HepG2 (cell line): ENCODE data around the gene MTR. TPM values are rescaled to one million over a fixed set of nuclear protein-coding genes. Genes with fewer than 3 reads are reported as not detected.
A peak's percentile ranks its signal among the peaks of the same experiment; 100 is the strongest.

ENCODE experiments used
- AHR ChIP-seq: IDR thresholded peaks from 2 replicates; pipeline ENCODE4 v1.6.1; 2018; ENCODE audit warnings: missing genetic modification reagents, missing compliant biosample characterization
- CAMTA2 ChIP-seq: sonication (generic); formaldehyde crosslinking; IDR thresholded peaks from 2 replicates; pipeline ENCODE4 v1.4.0; 2020; ENCODE audit warnings: mild to moderate bottlenecking, missing genetic modification reagents, borderline replicate concordance
- CHCHD3 ChIP-seq: sonication (generic); formaldehyde crosslinking; IDR thresholded peaks from 2 replicates; pipeline ENCODE4 v1.8.0; 2022; ENCODE audit warnings: mild to moderate bottlenecking, missing genetic modification reagents, moderate library complexity
- ELF1 ChIP-seq: sonication (generic); formaldehyde crosslinking; IDR thresholded peaks from 2 replicates; pipeline ENCODE4 v1.4.0; 2020; ENCODE audit warnings: missing genetic modification reagents
- HOXA5 ChIP-seq: sonication (generic); formaldehyde crosslinking; IDR thresholded peaks from 2 replicates; pipeline ENCODE4 v1.4.0; 2020; ENCODE audit warnings: missing genetic modification reagents
- KDM5A ChIP-seq: fragments of 200-600 bp; sonication (generic); IDR thresholded peaks from 2 replicates; pipeline ENCODE4 v1.7.0; 2018; ENCODE audit warnings: antibody characterized with exemption, mild to moderate bottlenecking, low read length, borderline replicate concordance
- PATZ1 ChIP-seq: sonication (generic); formaldehyde crosslinking; IDR thresholded peaks from 2 replicates; pipeline ENCODE4 v1.4.0; 2020; ENCODE audit warnings: missing genetic modification reagents
- POLR2A ChIP-seq, 2 experiments: IDR thresholded peaks; 2 replicates each; pipeline ENCODE4 v1.6.1; 2011; ENCODE audit warnings: low read depth in 2 of 2, low read length in 2 of 2, mild to moderate bottlenecking in 1 of 2, moderate library complexity in 1 of 2; ENCODE audit not compliant: insufficient read depth in 1 of 2
- RBM39 ChIP-seq: fragments of 200-400 bp; formaldehyde crosslinking; IDR thresholded peaks from one replicate; pipeline ENCODE4 v1.6.1; 2018; ENCODE audit warnings: antibody characterized with exemption, mild to moderate bottlenecking, low read depth, low read length; ENCODE audit not compliant: poor library complexity, severe bottlenecking
- SALL2 ChIP-seq: sonication (generic); formaldehyde crosslinking; IDR thresholded peaks from 2 replicates; pipeline ENCODE4 v1.8.1; 2023; ENCODE audit warnings: mild to moderate bottlenecking, missing genetic modification reagents, inconsistent platforms
- SMYD3 ChIP-seq: sonication (generic); formaldehyde crosslinking; IDR thresholded peaks from 2 replicates; pipeline ENCODE4 v1.8.1; 2023; ENCODE audit warnings: mild to moderate bottlenecking, missing genetic modification reagents
- TFDP1 ChIP-seq: IDR thresholded peaks from 2 replicates; pipeline ENCODE4 v1.6.1; 2016; ENCODE audit warnings: missing compliant biosample characterization, missing genetic modification reagents, borderline replicate concordance
- TSC22D2 ChIP-seq: sonication (generic); formaldehyde crosslinking; IDR thresholded peaks from 2 replicates; pipeline ENCODE4 v1.5.1; 2020; ENCODE audit warnings: missing genetic modification reagents, mild to moderate bottlenecking, borderline replicate concordance
- XBP1 ChIP-seq: sonication (generic); formaldehyde crosslinking; IDR thresholded peaks from 2 replicates; pipeline ENCODE4 v1.5.0; 2020; ENCODE audit warnings: missing genetic modification reagents
- ZBTB46 ChIP-seq: sonication (generic); formaldehyde crosslinking; IDR thresholded peaks from 2 replicates; pipeline ENCODE4 v1.4.0; 2020; ENCODE audit warnings: mild to moderate bottlenecking, missing genetic modification reagents, borderline replicate concordance
- ZNF101 ChIP-seq: sonication (generic); formaldehyde crosslinking; IDR thresholded peaks from 2 replicates; pipeline ENCODE4 v1.4.0; 2020; ENCODE audit warnings: mild to moderate bottlenecking, low read depth, missing genetic modification reagents, borderline replicate concordance
- ZNF230 ChIP-seq: sonication (generic); formaldehyde crosslinking; IDR thresholded peaks from 2 replicates; pipeline ENCODE4 v1.4.0; 2020; ENCODE audit warnings: mild to moderate bottlenecking, missing genetic modification reagents
- ZNF3 ChIP-seq: IDR thresholded peaks from 2 replicates; pipeline ENCODE4 v1.7.0; 2017; ENCODE audit warnings: inconsistent platforms
- ZNF460 ChIP-seq: sonication (generic); formaldehyde crosslinking; IDR thresholded peaks from 2 replicates; pipeline ENCODE4 v1.5.1; 2020; ENCODE audit warnings: missing genetic modification reagents, mild to moderate bottlenecking, borderline replicate concordance
- ZNF652 ChIP-seq: IDR thresholded peaks from 2 replicates; pipeline ENCODE4 v1.6.1; 2016; ENCODE audit warnings: low read depth, borderline replicate concordance
- ZNF670 ChIP-seq: sonication (generic); formaldehyde crosslinking; IDR thresholded peaks from 2 replicates; pipeline ENCODE4 v1.8.0; 2022; ENCODE audit warnings: mild to moderate bottlenecking, missing genetic modification reagents, borderline replicate concordance
- ZNF678 ChIP-seq: sonication (generic); formaldehyde crosslinking; IDR thresholded peaks from 2 replicates; pipeline ENCODE4 v1.4.0; 2020; ENCODE audit warnings: mild to moderate bottlenecking, missing genetic modification reagents
- ZNF704 ChIP-seq: sonication (generic); formaldehyde crosslinking; IDR thresholded peaks from 2 replicates; pipeline ENCODE4 v1.8.1; 2023; ENCODE audit warnings: mild to moderate bottlenecking, inconsistent platforms, moderate library complexity, missing genetic modification reagents, borderline replicate concordance
- ZSCAN22 ChIP-seq: sonication (generic); formaldehyde crosslinking; IDR thresholded peaks from 2 replicates; pipeline ENCODE4 v1.4.0; 2020; ENCODE audit warnings: mild to moderate bottlenecking, missing genetic modification reagents
- polyA plus RNA-seq, 8 experiments: library from polyadenylated mRNA; depleted of rRNA in 3 of 8; stranded (reverse) in 7 of 8; unstranded in 1 of 8; fragments of >200 nt; fragmentation: Illumina TruSeq in 4 of 8; extraction: Trizol in 4 of 8; gene quantifications; 2 replicates each; pipeline versions ENCODE4 v1.2.1 to v1.2.3, GENCODE V29; 2011 to 2016; ENCODE audit warnings: low read depth in 4 of 8, missing spikeins in 1 of 8, mixed read lengths in 1 of 8; ENCODE audit not compliant: insufficient read depth in 1 of 8
- total RNA-seq, 5 experiments: library from RNA; depleted of rRNA; stranded (reverse); fragments of >200 nt; fragmentation: Illumina TruSeq; extraction: Trizol; gene quantifications; 2 replicates each; pipeline ENCODE4 v1.2.3, GENCODE V29; 2016; ENCODE audit warnings: low read depth in 1 of 5

Gene MTR
- total and polyA plus RNA-seq, 2 of the 13 experiments (the other 11 are each of a cell fraction or from before 2014, with no cell fraction given) = 16.3 to 36.1 TPM

GRCh38 chr1:236795035-236795756 lies at the start of gene MTR (continued):
- peak; percentile 97 for TF ChIP-seq ELF1 (CRISPR knock-in tag)
- 0 out of 2 replicates have a peak, but pooled peaks have one; percentile 20 for TF ChIP-seq TSC22D2
- TF ChIP-seq ZNF704 (CRISPR knock-in tag) = peak; percentile 95
- peak; percentile 86; the same call in 1 of the 2 replicates for TF ChIP-seq AHR (CRISPR knock-in tag)
- no peak for TF ChIP-seq ZNF652
- TF ChIP-seq CAMTA2 (CRISPR knock-in tag) = no peak
- TF ChIP-seq ZNF230 (CRISPR knock-in tag) = peak; percentile 82
- TF ChIP-seq SMYD3 = peak; percentile 75; the same call in 1 of the 2 replicates
- peak; percentile 90 to 92 for TF ChIP-seq POLR2A (IDR thresholded peaks at IDR 0.05; ENCODE audit: insufficient read depth in 1 of 2, low read depth in 2 of 2, low read length in 2 of 2)
- no peak; the same call in 1 of the 2 replicates for TF ChIP-seq ZSCAN22 (CRISPR knock-in tag)
- TF ChIP-seq ZNF101 (CRISPR knock-in tag) = no peak
- peak; percentile 92 for TF ChIP-seq ZNF670 (CRISPR knock-in tag)
- peak; percentile 93 for TF ChIP-seq RBM39
- TF ChIP-seq ZNF678 (CRISPR knock-in tag) = no peak
- TF ChIP-seq HOXA5 (CRISPR knock-in tag) = 0 out of 2 replicates have a peak, but pooled peaks have one; percentile 34
- peak; percentile 88 for TF ChIP-seq SALL2 (CRISPR knock-in tag)
- no peak for TF ChIP-seq ZBTB46 (CRISPR knock-in tag)
- TF ChIP-seq KDM5A = peak; percentile 73; the same call in 1 of the 2 replicates
- TF ChIP-seq CHCHD3 (CRISPR knock-in tag) = peak; percentile 89
- 0 out of 2 replicates have a peak, but pooled peaks have one; percentile 19 for TF ChIP-seq PATZ1 (CRISPR knock-in tag)
- TF ChIP-seq XBP1 (CRISPR knock-in tag) = peak; percentile 69; the same call in 1 of the 2 replicates
- TF ChIP-seq ZNF3 (CRISPR knock-in tag) = no peak
- peak; percentile 38; the same call in 1 of the 2 replicates for TF ChIP-seq ZNF460 (CRISPR knock-in tag)
- peak; percentile 81 for TF ChIP-seq TFDP1
